Uterus (tissue), 4 donors: ENCODE data around the gene ARHGEF28. TPM values are rescaled to one million over a fixed set of nuclear protein-coding genes. Genes with fewer than 3 reads are reported as not detected.

Experiments
- DNase-seq, 2 donors: peaks; one replicate each; pipeline ENCODE4 v3.0.0-alpha.2; 2019 to 2020
- H3K27ac ChIP-seq, 2 donors: fragments of 200-600 bp; sonication (generic); 1 replicate in 1 of 2; 2 replicates in 1 of 2; pipeline ENCODE4 v1.5.1; 2016 to 2018
- H3K27me3 ChIP-seq, 2 donors: fragments of 200-600 bp; sonication (generic); one replicate each; pipeline ENCODE4 v1.5.1; 2018 to 2019; ENCODE audit warnings: control low read depth in 1 of 2
- H3K36me3 ChIP-seq, 2 donors: fragments of 200-600 bp; sonication (generic); one replicate each; pipeline ENCODE4 v1.5.1; 2019; ENCODE audit warnings: control low read depth in 1 of 2
- H3K4me1 ChIP-seq, 2 donors: fragments of 200-600 bp; sonication (generic); one replicate each; pipeline ENCODE4 v1.5.1; 2018 to 2019; ENCODE audit warnings: control low read depth in 1 of 2
- H3K4me3 ChIP-seq, 2 donors: fragments of 200-600 bp; sonication (generic); 1 replicate in 1 of 2; 2 replicates in 1 of 2; pipeline ENCODE4 v1.5.1; 2018 to 2019; ENCODE audit warnings: mild to moderate bottlenecking in 1 of 2
- H3K9me3 ChIP-seq, 2 donors: fragments of 200-600 bp; sonication (generic); one replicate each; pipeline ENCODE4 v1.5.1; 2019; ENCODE audit warnings: control low read depth in 1 of 2
- POLR2A ChIP-seq, 2 donors: fragments of 450-650 bp; IDR thresholded peaks; one replicate each; pipeline ENCODE4 v1.6.1; 2016; ENCODE audit warnings: antibody characterized with exemption in 2 of 2, mild to moderate bottlenecking in 1 of 2, moderate library complexity in 1 of 2
- intact Hi-C: fragments of 100-400 bp; cut with DNase I; formaldehyde crosslinking; loops from one replicate; pipeline ENCODE4 v1.15.1; 2023; ENCODE audit warnings: low total_unique reads
- total RNA-seq, 4 donors: library from RNA; depleted of rRNA in 3 of 4; stranded (reverse); fragments of >200 nt in 3 of 4; gene quantifications; one replicate each; pipeline versions ENCODE4 v1.1.0 to v1.2.4, GENCODE V29; 2014 to 2023
- TF ChIP-seq, protein P1 (sequence below), 4 experiments: fragments of 200-600 bp in 2 of 4; fragments of 450-650 bp in 2 of 4; sonication (generic) in 2 of 4; IDR thresholded peaks; one replicate each; pipeline ENCODE4 v1.5.1; 2016 to 2019; ENCODE audit warnings: antibody characterized with exemption in 4 of 4, mild to moderate bottlenecking in 2 of 4, moderate library complexity in 1 of 4
- donor health status: DM: yes; HTN: yes; CAD: no.

The ARHGEF28 gene
- total RNA-seq, 4 donors from 2014 or later = 11.9 to 23.2 (median 19.3) TPM

GRCh38 chr5:73825736-73826135 lies 199.7 kb downstream of the ARHGEF28 start:
- intact Hi-C loops = no loop called here
- no peak overlapping the region for H3K4me3 ChIP-seq
- DNase-seq = no peak
- H3K9me3 ChIP-seq = no peaks in the 10 kb centered on the region
- peak overlapping the region; percentile 53 to 70 for H3K27ac ChIP-seq
- H3K36me3 ChIP-seq = no peaks in the 10 kb centered on the region
- no peaks in the 10 kb centered on the region for H3K27me3 ChIP-seq
- no peak for TF ChIP-seq POLR2A (IDR thresholded peaks at IDR 0.05)
- TF ChIP-seq, protein P1, sequence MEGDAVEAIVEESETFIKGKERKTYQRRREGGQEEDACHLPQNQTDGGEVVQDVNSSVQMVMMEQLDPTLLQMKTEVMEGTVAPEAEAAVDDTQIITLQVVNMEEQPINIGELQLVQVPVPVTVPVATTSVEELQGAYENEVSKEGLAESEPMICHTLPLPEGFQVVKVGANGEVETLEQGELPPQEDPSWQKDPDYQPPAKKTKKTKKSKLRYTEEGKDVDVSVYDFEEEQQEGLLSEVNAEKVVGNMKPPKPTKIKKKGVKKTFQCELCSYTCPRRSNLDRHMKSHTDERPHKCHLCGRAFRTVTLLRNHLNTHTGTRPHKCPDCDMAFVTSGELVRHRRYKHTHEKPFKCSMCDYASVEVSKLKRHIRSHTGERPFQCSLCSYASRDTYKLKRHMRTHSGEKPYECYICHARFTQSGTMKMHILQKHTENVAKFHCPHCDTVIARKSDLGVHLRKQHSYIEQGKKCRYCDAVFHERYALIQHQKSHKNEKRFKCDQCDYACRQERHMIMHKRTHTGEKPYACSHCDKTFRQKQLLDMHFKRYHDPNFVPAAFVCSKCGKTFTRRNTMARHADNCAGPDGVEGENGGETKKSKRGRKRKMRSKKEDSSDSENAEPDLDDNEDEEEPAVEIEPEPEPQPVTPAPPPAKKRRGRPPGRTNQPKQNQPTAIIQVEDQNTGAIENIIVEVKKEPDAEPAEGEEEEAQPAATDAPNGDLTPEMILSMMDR (IDR thresholded peaks at IDR 0.05) = no peak
- peaks cover 2 to 8% of the 10 kb centered on the region in 2 donors for H3K4me1 ChIP-seq

- H3K4me1 ChIP-seq = peaks cover 2 to 8% of the 10 kb centered on the region in 2 donors
- H3K36me3 ChIP-seq = no peaks in the 10 kb centered on the region
- H3K27ac ChIP-seq = peak overlapping the region; percentile 53 to 70
- intact Hi-C loops = no loop called here
- H3K9me3 ChIP-seq = no peaks in the 10 kb centered on the region
- no peak for TF ChIP-seq POLR2A (IDR thresholded peaks at IDR 0.05)
- TF ChIP-seq, protein P1 (IDR thresholded peaks at IDR 0.05) = no peak
- H3K27me3 ChIP-seq = no peaks in the 10 kb centered on the region
- no peak overlapping the region for H3K4me3 ChIP-seq
- peak; percentile 50 to 60 for DNase-seq
These were observed 200.5 kb downstream of the ARHGEF28 start for GRCh38 chr5:73826301-73827105.

DNA sequence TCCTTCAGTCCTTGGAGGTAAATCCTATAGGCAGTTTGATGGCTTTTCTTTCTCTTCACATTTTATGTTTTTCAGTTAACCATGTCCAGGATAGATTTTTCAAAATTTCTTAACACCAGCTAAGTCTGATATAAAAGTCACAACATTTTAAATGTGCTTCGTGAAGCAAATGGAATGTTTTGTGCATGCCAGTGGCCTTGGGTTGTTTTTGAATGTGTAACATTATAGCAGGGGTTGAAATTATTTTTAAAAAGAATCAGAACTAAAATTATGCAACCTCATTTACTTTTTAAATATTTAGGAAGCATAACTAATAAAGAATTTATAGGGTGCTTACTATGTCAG lies 201.1 kb downstream of the ARHGEF28 start:
- H3K27me3 ChIP-seq = no peaks in the 10 kb centered on the region
- peaks cover 2 to 8% of the 10 kb centered on the region in 2 donors for H3K4me1 ChIP-seq
- H3K9me3 ChIP-seq = no peaks in the 10 kb centered on the region
- intact Hi-C loops = no loop called here
- no peaks in the 10 kb centered on the region for H3K36me3 ChIP-seq
- TF ChIP-seq POLR2A (IDR thresholded peaks at IDR 0.05) = no peak
- peak overlapping the region; percentile 53 to 70 for H3K27ac ChIP-seq
- DNase-seq = no peak
- H3K4me3 ChIP-seq = no peak overlapping the region

- no peak for DNase-seq
- Histone ChIP-seq H3K27me3 (no peaks in the 10 kb centered on the region), H3K9me3 (no peaks in the 10 kb centered on the region), H3K27ac (no peak overlapping the region), H3K4me3 (no peak overlapping the region), H3K4me1 (peaks cover 2 to 8% of the 10 kb centered on the region in 2 donors), H3K36me3 (no peaks in the 10 kb centered on the region)
- intact Hi-C loops = no loop called here
- TF ChIP-seq, protein P1 (IDR thresholded peaks at IDR 0.05) = no peak
- TF ChIP-seq POLR2A (IDR thresholded peaks at IDR 0.05) = no peak
These were observed 202.5 kb downstream of the ARHGEF28 start for GRCh38 chr5:73828465-73828864.

GRCh38 chr5:73830646-73831045 lies 204.7 kb downstream of the ARHGEF28 start:
- H3K9me3 ChIP-seq = no peaks in the 10 kb centered on the region
- TF ChIP-seq, protein P1 (IDR thresholded peaks at IDR 0.05) = no peak
- no peak for TF ChIP-seq POLR2A (IDR thresholded peaks at IDR 0.05)
- no peaks in the 10 kb centered on the region for H3K27me3 ChIP-seq
- H3K36me3 ChIP-seq = no peaks in the 10 kb centered on the region
- H3K27ac ChIP-seq = peak overlapping the region; percentile 51 to 63
- DNase-seq = no peak
- H3K4me1 ChIP-seq = peaks cover 2 to 8% of the 10 kb centered on the region in 2 donors
- H3K4me3 ChIP-seq = no peak overlapping the region
- intact Hi-C loops = no loop called here
